ENCODE data around the gene CALN1.
"Not testable (repeated sequence)": the region's sequence is repeated elsewhere in the genome, so short reads cannot be mapped to it uniquely, and the experiment has no call there.

The CALN1 gene

GRCh38 chr7:72213081-72213480 lies 199.1 kb downstream of the CALN1 start:
- no peak for TF ChIP-seq CTCF (IDR thresholded peaks at IDR 0.05; ENCODE audit: low read depth, low read length)

GRCh38 chr7:72211175-72211574 lies 201.0 kb downstream of the CALN1 start:
- no peak for TF ChIP-seq CTCF (IDR thresholded peaks at IDR 0.05; ENCODE audit: low read depth, low read length)
- DNase-seq (ENCODE audit: extremely low read depth, low read depth) = no peak

More at GRCh38 chr7:72213081-72213480, 199.1 kb downstream of the CALN1 start:
- no peak for DNase-seq (ENCODE audit: extremely low read depth, low read depth)

GRCh38 chr7:72209006-72209405 lies 203.1 kb downstream of the CALN1 start:
- DNase-seq (ENCODE audit: extremely low read depth, low read depth) = not testable (repeated sequence)

GRCh38 chr7:72196176-72196575 lies 216.0 kb downstream of the CALN1 start:
- no peak for DNase-seq (ENCODE audit: extremely low read depth, low read depth)
- no peak for TF ChIP-seq CTCF (IDR thresholded peaks at IDR 0.05; ENCODE audit: low read depth, low read length)

GRCh38 chr7:72190919-72191318 lies 221.2 kb downstream of the CALN1 start:
- TF ChIP-seq CTCF (IDR thresholded peaks at IDR 0.05; ENCODE audit: low read depth, low read length) = no peak
- no peak for DNase-seq (ENCODE audit: extremely low read depth, low read depth)

- no peak for DNase-seq (ENCODE audit: extremely low read depth, low read depth)
- no peak for TF ChIP-seq CTCF (IDR thresholded peaks at IDR 0.05; ENCODE audit: low read depth, low read length)
Measured at GRCh38 chr7:72190146-72190545, 222.0 kb downstream of the CALN1 start.

GRCh38 chr7:72187179-72187578 lies 225.0 kb downstream of the CALN1 start:
- no peak for TF ChIP-seq CTCF (IDR thresholded peaks at IDR 0.05; ENCODE audit: low read depth, low read length)
- no peak for DNase-seq (ENCODE audit: extremely low read depth, low read depth)

GRCh38 chr7:72183835-72184234 lies 228.3 kb downstream of the CALN1 start:
- DNase-seq (ENCODE audit: extremely low read depth, low read depth) = no peak
- no peak for TF ChIP-seq CTCF (IDR thresholded peaks at IDR 0.05; ENCODE audit: low read depth, low read length)
